ENCODE measurements around the gene PXMP2. TPM values are rescaled to one million over a fixed set of nuclear protein-coding genes. Genes with fewer than 3 reads are reported as not detected.

PXMP2 gene
- total RNA-seq, 1 experiment from 2014 or later, result 17.8 TPM

DNA sequence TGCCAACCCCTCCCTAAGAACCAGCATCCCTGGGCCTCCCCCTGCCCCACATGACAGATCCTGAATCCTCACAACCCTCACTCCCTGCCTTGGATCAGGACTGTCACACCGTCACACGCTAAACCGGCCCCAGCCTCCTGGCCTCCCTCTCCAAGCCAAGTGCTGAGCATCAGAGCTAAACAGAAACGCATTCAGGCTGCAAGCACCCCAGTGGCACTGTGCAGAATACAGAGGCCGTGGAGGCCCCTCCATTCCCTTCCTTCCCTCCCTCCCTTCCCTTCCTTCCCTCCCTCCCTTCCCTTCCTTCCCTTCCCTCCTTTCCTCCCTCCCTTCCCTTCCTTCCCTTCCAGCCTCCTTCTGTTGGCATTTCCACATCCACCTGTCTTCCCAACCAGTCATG lies 12.8 kb upstream of the PXMP2 start:
- H3K23me2 ChIP-seq (ENCODE audit: insufficient read length, low read depth, low read length, poor library complexity, severe bottlenecking), result no peaks in the 10 kb centered on the region
- H2AFZ ChIP-seq (ENCODE audit: low read length), result no peak overlapping the region
- H3T11ph ChIP-seq (ENCODE audit: low read length), result no peak overlapping the region
- H4K20me1 ChIP-seq (ENCODE audit: control insufficient read depth, insufficient read depth, insufficient read length), result no peaks in the 10 kb centered on the region
- no peaks in the 10 kb centered on the region for H3K79me1 ChIP-seq (ENCODE audit: insufficient read depth, low read depth, low read length, poor library complexity, severe bottlenecking)
- TF ChIP-seq, protein P1, sequence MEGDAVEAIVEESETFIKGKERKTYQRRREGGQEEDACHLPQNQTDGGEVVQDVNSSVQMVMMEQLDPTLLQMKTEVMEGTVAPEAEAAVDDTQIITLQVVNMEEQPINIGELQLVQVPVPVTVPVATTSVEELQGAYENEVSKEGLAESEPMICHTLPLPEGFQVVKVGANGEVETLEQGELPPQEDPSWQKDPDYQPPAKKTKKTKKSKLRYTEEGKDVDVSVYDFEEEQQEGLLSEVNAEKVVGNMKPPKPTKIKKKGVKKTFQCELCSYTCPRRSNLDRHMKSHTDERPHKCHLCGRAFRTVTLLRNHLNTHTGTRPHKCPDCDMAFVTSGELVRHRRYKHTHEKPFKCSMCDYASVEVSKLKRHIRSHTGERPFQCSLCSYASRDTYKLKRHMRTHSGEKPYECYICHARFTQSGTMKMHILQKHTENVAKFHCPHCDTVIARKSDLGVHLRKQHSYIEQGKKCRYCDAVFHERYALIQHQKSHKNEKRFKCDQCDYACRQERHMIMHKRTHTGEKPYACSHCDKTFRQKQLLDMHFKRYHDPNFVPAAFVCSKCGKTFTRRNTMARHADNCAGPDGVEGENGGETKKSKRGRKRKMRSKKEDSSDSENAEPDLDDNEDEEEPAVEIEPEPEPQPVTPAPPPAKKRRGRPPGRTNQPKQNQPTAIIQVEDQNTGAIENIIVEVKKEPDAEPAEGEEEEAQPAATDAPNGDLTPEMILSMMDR (conservative IDR thresholded peaks at IDR 0.05), result no peak
- no peak overlapping the region for H2BK120ac ChIP-seq (ENCODE audit: low read depth, low read length, poor library complexity, severe bottlenecking)
- H3K4ac ChIP-seq (ENCODE audit: low read depth, low read length), result no peak overlapping the region
- WGBS (ENCODE audit: extremely low coverage, insufficient read length, low lambda C conversion rate), result no CpG with 5 or more reads among the region's 5 CpGs
- no peaks in the 10 kb centered on the region; the same call in 1 of the 2 replicates for H3K79me2 ChIP-seq (ENCODE audit: insufficient read depth, low read length)
- Mint-ChIP-seq H3K4me3 (no peak overlapping the region; a peak in 1 of 5 replicates), H3K4me1 (no peaks in the 10 kb centered on the region), H3K36me3 (ENCODE audit: insufficient read depth in 1 of 3, low read depth in 3 of 3) (peaks cover 55 to 93% (median 88%) of the 10 kb centered on the region in 3 experiments), H3K27me3 (ENCODE audit: low read depth) (no peaks in the 10 kb centered on the region), H3K9me3 (no peaks in the 10 kb centered on the region), H3K27ac (peak overlapping the region in 2 of 3 experiments; percentile 11 to 57; a peak in 3 of 7 replicates)
- no peak overlapping the region for H3K56ac ChIP-seq (ENCODE audit: insufficient read length, low read depth, low read length)
- DNase-seq, result no peak
- no peak overlapping the region for H3K27ac ChIP-seq (ENCODE audit: insufficient read length, low read depth, low read length)
- no peak overlapping the region for H2AK5ac ChIP-seq (ENCODE audit: insufficient read length, low read length)
- no peak overlapping the region for H2BK20ac ChIP-seq (ENCODE audit: low read depth, low read length, poor library complexity, severe bottlenecking)
- no peak overlapping the region for H3K23ac ChIP-seq (ENCODE audit: insufficient read length, low read depth, low read length)
- H3K18ac ChIP-seq (ENCODE audit: insufficient read length, low read depth, low read length), result no peak overlapping the region
- no peak overlapping the region for H2BK15ac ChIP-seq (ENCODE audit: low read depth, low read length)
- no peak overlapping the region for H4K5ac ChIP-seq (ENCODE audit: insufficient read length, low read depth, low read length)
- no peak overlapping the region for H3K9ac ChIP-seq (ENCODE audit: extremely low read depth, insufficient read length, low read length)
- no peak overlapping the region for H3K14ac ChIP-seq (ENCODE audit: insufficient read depth, low read length)
- H2BK12ac ChIP-seq (ENCODE audit: insufficient read length, low read depth, low read length), result no peak overlapping the region
- no peaks in the 10 kb centered on the region for H3K9me3 ChIP-seq (ENCODE audit: control insufficient read depth, low read depth, low read length)
- H3K4me2 ChIP-seq (ENCODE audit: insufficient read depth, insufficient read length, low read length), result no peak overlapping the region
- no peaks in the 10 kb centered on the region for H3K27me3 ChIP-seq (ENCODE audit: insufficient read depth, low read length)
- no peak overlapping the region for H4K8ac ChIP-seq (replicated peaks; ENCODE audit: insufficient read length, low read depth, low read length)
- no peak overlapping the region for H2BK5ac ChIP-seq (ENCODE audit: insufficient read length, low read length)
- H4K91ac ChIP-seq (ENCODE audit: insufficient read length, low read depth, low read length), result no peak overlapping the region
- no peaks in the 10 kb centered on the region for H3K4me1 ChIP-seq (ENCODE audit: insufficient read depth, low read length)

Measured in H9 (cell line).